Measurements from ENCODE around the gene SLC35E1. TPM values are rescaled to one million over a fixed set of nuclear protein-coding genes. Genes with fewer than 3 reads are reported as not detected.
"Not testable (repeated sequence)": the region's sequence is repeated elsewhere in the genome, so short reads cannot be mapped to it uniquely, and the experiment has no call there.

The SLC35E1 gene
- polyA plus RNA-seq, 3 donors, result 39.6 to 45.2 (median 42.9) TPM

- no peak for DNase-seq
These were observed 46.3 kb downstream of the SLC35E1 start for GRCh38 chr19:16525751-16526481.

GRCh38 chr19:16524991-16525734 lies 47.1 kb downstream of the SLC35E1 start:
- DNase-seq, result no peak

GRCh38 chr19:16522559-16523377 lies 49.4 kb downstream of the SLC35E1 start:
- no peak for DNase-seq

- no peak for DNase-seq
These were observed 50.4 kb downstream of the SLC35E1 start for GRCh38 chr19:16521715-16522289.

- no peak for DNase-seq
These were observed 51.1 kb downstream of the SLC35E1 start for GRCh38 chr19:16520986-16521624.

- DNase-seq, result no peak
These were observed 51.9 kb downstream of the SLC35E1 start for GRCh38 chr19:16520074-16520973.

GRCh38 chr19:16519230-16519687 lies 53.0 kb downstream of the SLC35E1 start:
- DNase-seq, result no peak

- no peak for DNase-seq
These were observed 53.6 kb downstream of the SLC35E1 start for GRCh38 chr19:16518483-16519229.

GRCh38 chr19:16518061-16518460 lies 54.2 kb downstream of the SLC35E1 start:
- no peak for DNase-seq

GRCh38 chr19:16516923-16517610 lies 55.1 kb downstream of the SLC35E1 start:
- DNase-seq, result no peak

GRCh38 chr19:16516381-16516780 lies 55.8 kb downstream of the SLC35E1 start:
- no peak for DNase-seq

GRCh38 chr19:16514383-16515019 lies 57.7 kb downstream of the SLC35E1 start:
- DNase-seq, result no peak

GRCh38 chr19:16512611-16513010 lies 59.6 kb downstream of the SLC35E1 start:
- DNase-seq, result not testable (repeated sequence)

GRCh38 chr19:16509141-16510061 lies 62.8 kb downstream of the SLC35E1 start:
- DNase-seq, result no peak

GRCh38 chr19:16508546-16508945 lies 63.7 kb downstream of the SLC35E1 start:
- no peak for DNase-seq

GRCh38 chr19:16506961-16507360 lies 65.3 kb downstream of the SLC35E1 start:
- no peak for DNase-seq

- not testable (repeated sequence) for DNase-seq
These were observed 66.1 kb downstream of the SLC35E1 start for GRCh38 chr19:16506161-16506560.

Measured in renal pelvis (tissue), 4 donors.